ENCODE results near the gene ATAD3B. TPM values are rescaled to one million over a fixed set of nuclear protein-coding genes. Genes with fewer than 3 reads are reported as not detected.

The ATAD3B gene
- total and polyA plus RNA-seq, 2 of the 13 experiments (the other 11 are each of a cell fraction or from before 2014, with no cell fraction given): 9.6 to 31.1 TPM

- TF ChIP-seq ZBTB4 (CRISPR knock-in tag; IDR thresholded peaks at IDR 0.05; ENCODE audit: borderline replicate concordance) (peak; percentile 54; the same call in 1 of the 2 replicates), ZNF501 (CRISPR knock-in tag; IDR thresholded peaks at IDR 0.05) (0 out of 2 replicates have a peak, but pooled peaks have one; percentile 50), ZNF639 (CRISPR knock-in tag; conservative IDR thresholded peaks at IDR 0.05) (peak; percentile 99), ARID5B (CRISPR knock-in tag; IDR thresholded peaks at IDR 0.05) (peak; percentile 49; the same call in 1 of the 2 replicates), HOXA5 (CRISPR knock-in tag; IDR thresholded peaks at IDR 0.05) (peak; percentile 35; the same call in 1 of the 2 replicates), ZNF644 (CRISPR knock-in tag; IDR thresholded peaks at IDR 0.05; ENCODE audit: low read depth) (no peak), AHDC1 (CRISPR knock-in tag; IDR thresholded peaks at IDR 0.05; ENCODE audit: borderline replicate concordance) (no peak), HCFC1 (IDR thresholded peaks at IDR 0.05; ENCODE audit: low read depth, low read length) (peak; percentile 57; the same call in 1 of the 2 replicates), NR2F2 (IDR thresholded peaks at IDR 0.05; ENCODE audit: borderline replicate concordance, low read depth) (no peak), KMT2B (CRISPR knock-in tag; IDR thresholded peaks at IDR 0.05) (peak; percentile 74; the same call in 1 of the 2 replicates)
These were observed at the start of gene ATAD3B (continued) for GRCh38 chr1:1471389-1472052.
